Inferior parietal cortex (tissue), 1 donor: ENCODE measurements around the gene HOXB4.

Experiments
- DNase-seq: peaks from one replicate; pipeline ENCODE4 v3.0.0-alpha.2; 2016; ENCODE audit errors: extremely low spot score

The HOXB4 gene

DNA sequence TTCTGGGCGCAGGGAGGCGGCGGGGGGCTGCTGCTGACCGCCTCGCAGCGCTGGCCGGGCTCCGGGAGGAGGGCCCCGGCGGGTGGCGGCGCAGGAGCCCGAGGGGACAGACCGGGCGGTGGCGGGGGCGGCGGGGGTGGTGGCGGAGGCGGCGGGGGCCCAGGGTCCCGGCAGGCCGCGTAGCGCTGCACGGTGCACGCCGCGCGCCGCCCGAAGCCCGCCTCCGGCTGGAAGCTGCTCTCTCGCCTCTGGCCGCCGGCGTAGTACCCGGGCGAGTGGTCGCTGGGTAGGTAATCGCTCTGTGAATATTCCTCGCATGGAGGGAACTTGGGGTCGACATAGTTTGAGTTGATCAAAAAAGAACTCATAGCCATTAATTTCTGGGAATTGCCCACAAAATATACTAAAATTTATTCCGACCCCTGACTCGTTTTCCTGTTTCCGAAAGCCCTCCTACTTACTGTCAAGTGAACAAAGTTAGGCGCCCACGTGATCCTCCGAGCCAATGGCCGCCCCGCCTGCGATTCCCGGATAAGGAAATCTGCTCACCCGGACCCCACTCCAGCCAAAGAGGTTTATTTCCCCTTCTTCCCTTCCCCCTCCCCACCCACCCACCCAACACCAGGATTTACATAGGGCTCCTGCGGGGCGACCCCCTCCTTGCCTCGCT is at the start of gene HOXB4:
HOXB4 (minus strand) TSS at position 405 of the 670 bp plus-strand sequence; CDS start at position 374, 31 bp downstream.
- DNase-seq, result peak; percentile 6

DNA sequence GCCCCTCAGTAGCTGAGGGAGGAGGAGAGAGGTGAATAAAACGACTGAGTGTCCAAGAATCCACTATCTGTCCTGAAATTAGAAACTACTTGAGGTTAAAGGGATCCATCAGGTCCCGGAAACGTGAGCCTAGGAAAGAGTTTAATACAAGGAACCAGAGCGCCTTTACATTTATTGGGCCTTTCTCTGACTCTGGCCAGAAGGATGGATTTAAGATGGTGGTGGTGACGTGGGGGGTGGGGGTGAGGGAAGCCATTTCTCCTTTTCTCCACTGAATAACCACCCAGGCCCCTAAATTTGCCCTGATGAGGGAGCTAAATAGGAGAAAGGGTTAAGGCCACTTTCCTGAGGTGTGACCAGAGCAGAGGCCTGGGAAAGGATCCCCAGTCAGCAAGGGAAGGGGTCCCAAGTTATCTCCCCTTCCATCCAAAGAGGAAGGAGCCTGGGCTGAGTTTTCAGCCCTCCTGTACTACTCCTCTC is 49.0 kb upstream of the HOXB4 start:
- DNase-seq, result no peak

DNA sequence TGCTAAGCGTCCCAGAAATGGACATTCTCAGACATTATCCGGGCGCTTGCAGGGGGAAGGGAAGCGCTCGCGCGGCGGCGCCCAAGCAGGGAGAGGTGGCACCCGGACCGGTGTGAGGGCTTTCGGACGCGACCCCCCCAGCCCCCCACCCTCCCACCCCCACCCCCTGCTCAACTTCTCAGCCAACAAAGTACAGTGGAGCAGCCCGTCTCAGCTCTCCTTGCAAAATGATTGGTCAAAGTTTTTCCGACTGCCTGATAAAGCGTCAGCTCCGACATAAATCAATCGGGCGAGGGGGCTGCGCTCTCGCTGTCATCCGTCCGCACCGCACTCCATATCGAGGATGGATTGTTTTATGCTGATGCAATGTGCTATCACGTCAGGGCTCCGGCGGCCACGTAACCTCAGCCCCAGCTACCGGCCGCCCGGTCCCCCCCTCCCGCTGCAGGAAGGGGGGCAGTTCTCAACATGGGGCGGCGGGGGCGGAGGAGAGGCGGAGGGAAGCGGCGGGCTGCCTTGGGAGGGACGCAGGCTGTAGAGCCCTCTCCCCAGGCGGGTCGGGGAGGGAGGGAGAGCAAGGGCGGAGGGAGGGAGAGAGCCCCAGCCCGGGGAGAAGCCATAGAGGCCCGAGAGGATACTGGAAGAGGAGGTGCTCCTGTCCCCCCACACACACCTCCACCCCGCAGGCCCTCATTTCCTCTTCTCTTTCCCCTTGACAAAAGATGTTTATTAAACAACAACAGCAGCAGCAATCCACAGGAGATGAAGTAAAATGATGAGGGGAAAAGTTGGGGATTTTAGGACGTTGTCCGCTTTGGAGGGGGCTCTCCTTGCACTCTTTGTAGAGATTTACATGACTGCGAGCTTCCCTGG is 48.3 kb upstream of the HOXB4 start, which contains the start of gene HOXB9:
HOXB9 (minus strand) TSS at position 114 of the 873 bp plus-strand sequence; CDS start at position 25, 89 bp downstream.
- DNase-seq, result peak; percentile 24

DNA sequence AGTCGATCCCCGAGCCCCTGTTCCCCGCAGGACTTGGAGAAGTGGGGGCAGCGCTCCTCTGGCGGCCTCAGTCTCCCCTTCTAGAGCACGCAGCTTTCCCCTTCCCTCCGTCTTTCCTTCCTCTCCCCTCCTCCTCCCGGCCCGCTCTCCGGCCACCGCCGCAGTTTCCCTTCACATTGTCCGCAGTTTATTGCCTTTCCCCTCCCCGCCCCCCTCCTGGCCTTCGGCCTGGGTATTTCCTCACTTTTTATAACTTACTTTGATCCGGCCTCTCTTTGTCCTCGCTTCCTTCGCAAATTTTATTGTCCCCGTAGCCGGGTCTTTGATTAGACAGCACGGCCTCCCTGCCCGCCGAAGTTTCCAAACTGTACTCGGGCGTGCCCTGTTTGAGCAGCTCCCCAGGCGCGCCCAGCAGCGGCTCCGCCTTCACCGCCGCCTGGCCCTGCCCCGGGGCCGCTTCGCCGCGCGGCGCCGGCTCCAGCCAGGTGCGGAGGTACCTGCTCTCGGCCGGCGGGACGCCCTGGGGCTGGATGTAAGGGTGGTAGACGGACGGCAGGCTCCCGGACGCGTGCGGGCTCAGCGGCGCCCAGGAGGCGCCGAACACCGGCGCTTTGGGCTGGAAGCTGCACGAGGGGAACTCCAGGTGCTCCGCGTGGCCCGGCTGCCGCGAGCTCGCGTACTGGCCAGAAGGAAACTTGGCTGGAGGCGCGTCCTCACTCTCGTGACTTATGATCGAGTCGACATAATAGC is 47.5 kb upstream of the HOXB4 start:
- no peak for DNase-seq

DNA sequence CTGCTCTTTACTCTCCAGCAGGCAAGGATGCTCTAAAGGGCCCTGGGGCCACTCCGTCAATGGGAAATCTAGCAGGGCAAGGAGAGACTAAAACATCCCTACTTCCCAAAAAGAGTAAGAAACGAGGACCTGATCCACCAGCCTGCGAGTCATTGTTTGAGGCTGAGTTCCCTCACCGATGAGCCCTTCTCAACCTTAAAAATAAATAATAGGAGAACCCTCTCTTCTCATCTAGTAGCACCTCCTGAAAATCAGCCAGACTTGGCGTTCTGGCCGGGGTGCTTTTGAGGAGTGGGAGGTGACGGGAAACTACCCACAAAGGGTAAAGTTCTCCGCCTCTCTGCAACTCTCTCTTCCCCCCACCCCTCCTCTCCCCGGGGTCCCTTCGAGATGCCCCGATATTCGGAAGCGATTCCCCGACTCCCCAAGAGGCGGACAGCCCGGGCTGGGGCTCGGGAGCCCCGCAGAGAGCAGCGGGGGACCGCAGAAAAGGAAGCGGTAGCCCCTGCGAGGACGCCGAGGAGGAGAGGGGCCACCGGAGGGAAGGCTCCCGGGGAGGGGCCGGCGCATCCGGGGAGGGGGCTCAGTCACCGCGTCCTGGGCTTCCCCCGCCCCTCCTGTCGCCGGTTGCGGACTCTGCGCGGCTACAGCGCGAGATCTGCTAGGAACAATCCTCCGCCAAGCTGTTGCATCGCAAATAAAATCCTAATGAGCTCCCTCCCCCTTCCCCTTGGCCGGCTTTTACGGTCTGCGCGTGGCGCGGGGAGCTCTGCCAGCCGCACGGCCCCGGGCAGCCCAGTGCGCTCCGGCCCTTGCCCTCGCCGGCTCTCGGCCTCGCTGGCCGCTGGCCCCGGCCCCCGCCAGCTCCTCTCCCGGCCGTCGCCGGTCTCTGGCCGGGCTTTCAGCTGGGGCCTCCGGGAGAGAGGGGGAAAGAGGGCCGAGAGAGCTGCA is 46.7 kb upstream of the HOXB4 start:
- no peak for DNase-seq

DNA sequence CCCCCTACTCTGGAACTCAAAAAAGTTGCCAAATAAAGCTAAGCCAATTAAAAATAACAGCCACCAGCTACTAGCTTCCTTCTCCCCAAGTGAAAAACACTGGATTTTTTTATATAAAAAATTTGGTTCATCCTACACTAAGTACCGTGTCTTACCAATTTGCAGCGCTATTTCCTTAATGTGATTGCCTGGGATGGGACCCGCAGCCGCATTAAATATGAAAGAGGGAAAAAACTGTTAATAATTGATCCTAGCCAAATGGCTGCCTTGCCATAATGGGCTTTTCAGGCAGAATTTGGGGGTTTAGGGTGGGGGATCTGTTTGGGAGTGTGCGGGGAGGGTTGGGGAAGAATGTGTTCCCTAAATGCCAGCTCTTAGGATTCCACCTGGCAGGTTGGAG is 46.0 kb upstream of the HOXB4 start:
- no peak for DNase-seq

DNA sequence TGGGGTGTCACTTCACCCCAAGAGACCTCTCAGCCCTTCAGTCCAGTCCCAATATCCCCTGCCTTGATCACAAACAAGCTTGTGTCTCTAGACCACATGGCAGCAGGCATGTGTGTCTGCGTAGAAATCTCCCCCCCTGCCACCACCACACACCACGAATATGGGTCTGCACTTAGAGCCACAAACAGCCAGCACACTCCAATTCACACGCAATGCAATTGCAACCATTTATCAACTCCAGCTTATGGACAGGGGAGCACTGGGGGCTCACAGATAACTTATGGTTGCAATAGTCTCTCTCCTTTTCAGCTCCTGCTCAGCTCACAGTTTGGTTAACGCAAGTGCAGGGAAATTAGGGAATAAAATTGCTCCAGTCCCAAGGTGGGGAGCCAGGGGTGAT is 45.4 kb upstream of the HOXB4 start:
- DNase-seq, result no peak

DNA sequence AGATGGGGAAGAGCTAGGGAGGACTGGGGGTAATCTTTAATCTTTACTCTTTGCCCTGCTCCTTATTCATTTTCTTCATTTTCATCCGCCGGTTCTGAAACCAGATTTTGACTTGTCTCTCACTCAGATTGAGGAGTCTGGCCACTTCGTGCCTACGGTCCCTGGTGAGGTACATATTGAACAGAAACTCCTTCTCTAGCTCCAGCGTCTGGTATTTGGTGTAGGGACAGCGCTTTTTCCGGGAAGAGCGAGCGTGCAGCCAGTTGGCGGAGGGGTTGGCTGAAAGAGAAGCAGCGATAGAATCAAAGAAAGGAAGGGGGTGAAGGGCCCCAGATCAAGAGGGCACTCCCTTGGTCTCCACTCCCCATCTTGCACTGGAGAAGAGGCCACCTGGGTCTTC is 44.7 kb upstream of the HOXB4 start:
- DNase-seq, result no peak

DNA sequence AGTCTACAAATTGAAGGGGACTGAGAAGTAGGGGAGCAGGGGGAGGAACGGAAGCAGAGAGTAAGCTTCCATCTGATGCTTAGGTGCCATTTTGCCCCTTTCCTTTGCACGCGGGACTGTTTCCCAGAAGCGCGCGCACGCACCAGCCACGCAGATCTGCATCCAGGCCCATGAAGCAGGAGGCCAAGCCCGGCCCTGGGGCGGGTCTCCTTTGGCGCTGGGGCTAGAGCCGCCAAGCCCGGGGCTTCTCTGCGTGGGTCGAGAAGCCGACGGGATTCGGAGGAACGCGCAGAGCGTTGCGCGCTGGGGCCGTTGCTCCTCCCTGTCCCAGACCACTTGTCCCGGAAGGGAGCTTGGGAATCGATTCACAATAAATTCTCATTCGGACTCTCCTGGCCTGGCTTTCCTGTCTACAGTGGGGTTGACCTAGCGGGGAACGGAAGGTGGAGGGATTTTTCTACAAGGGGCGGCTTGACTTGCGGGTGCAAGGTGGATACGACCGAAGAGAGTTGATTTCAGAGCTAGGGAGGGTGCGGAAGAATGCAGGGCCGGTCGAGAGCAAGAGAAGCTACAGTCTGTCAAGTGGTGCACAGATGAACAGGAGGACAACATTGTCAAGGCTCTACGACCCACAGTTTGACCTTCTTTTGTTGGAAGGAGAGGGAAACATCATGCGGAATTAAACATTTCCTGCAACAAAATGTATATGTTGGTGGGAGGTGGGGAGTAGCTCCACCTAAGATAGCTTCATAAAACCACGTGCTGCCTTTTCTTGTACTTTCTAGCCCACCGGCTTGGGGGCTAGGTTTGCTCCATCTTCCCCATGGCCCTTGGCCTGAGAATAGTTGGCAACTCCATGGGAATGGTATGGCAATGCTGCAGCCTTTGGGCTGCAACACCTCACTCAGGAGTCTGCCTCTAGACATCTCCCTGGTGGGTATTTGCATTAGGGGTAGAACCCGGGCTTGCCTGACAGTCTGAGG is 43.6 kb upstream of the HOXB4 start:
- no peak for DNase-seq

DNA sequence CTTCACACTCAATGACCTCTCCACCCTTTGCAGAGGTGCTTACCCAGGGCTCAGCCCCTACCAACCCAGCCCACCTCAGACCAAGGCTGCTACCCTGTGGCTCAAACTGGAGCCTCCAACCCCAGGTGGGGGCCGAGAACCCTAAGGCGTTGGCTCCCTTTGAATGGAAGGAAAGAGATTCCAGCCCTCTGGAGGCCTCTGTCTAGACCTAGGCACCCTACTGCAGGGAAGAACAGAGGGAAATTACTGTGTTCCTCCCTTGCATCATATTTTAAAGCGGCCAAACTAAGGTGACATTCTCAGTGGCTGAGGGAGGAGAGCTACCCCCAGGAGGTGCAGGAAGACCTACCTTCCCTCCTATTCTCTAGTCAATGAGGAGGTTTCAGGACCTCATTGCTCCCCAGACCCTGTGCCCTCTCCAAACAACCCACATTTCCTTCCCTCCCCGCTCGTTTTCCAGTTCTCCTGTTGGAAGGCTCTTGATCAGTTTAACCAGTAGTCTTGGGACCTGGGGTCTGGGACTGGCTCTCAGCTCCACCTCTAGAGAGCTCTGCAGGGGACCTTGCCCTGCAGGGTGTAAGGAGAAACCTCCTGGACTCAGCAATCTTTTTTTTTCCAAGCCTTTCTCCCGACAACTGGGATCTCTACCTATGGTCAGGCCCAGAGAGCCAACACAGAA is 42.5 kb upstream of the HOXB4 start:
- DNase-seq, result no peak

DNA sequence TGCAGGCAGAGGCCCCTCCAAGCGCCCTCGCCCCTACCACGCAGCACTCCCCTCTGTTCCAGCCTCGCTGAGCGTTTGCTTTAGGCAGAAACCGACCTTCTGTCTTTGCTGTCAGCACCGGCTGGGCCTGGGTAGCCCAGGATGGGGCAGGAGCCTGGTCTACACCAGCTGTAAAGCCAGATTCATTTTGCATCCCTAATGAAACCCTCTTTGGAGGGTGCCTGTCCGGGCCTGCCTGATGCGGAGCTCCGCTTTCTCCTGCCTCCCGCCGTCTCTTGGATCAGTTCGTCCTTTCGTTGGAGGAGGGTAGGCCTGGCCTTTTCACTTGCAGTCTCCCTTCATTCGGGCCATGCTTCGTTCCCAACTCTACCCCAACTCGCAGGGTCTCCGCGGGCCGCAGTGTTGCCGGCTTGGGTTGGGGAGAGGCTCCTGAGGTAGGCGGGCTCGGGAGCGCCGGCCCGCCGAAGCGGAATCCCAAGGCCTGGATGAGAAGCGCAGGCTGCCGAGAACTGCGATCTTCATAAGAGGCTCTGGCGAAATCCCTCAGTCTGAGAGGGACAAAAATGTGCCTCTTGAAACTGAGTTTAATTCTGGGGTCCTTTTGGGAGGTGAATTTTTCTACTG is 41.8 kb upstream of the HOXB4 start:
- no peak for DNase-seq

DNA sequence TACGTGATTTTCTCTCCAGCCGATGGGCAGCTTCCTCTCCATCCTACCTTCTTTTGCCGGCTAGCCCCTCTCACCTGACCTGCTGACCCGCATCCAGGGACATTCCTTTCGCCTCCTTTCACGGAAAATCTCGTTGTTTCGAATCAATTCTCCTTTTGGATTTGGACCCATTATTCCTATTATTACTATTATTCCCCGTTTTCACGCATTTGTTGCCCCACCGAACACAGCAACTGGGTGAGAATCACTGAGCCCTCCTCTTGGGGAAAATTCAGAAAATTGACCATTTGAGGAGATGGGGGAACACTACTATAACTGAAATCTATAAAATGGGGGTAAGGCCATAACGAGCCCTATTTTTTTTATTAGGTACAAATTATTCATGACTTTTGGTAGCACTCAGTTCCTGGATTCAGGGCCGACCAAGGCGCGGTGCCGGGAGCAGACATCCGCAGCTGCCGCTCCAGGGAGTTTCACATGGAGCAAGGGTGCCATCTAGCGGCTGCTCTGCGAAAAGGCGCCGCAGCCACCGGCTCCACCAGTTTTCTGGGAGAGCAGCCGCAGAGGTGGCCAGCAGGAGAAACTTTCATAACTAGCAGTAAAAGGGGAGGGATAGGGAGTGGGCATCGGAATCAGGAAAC is 40.2 kb upstream of the HOXB4 start:
- peak; percentile 89 for DNase-seq

DNA sequence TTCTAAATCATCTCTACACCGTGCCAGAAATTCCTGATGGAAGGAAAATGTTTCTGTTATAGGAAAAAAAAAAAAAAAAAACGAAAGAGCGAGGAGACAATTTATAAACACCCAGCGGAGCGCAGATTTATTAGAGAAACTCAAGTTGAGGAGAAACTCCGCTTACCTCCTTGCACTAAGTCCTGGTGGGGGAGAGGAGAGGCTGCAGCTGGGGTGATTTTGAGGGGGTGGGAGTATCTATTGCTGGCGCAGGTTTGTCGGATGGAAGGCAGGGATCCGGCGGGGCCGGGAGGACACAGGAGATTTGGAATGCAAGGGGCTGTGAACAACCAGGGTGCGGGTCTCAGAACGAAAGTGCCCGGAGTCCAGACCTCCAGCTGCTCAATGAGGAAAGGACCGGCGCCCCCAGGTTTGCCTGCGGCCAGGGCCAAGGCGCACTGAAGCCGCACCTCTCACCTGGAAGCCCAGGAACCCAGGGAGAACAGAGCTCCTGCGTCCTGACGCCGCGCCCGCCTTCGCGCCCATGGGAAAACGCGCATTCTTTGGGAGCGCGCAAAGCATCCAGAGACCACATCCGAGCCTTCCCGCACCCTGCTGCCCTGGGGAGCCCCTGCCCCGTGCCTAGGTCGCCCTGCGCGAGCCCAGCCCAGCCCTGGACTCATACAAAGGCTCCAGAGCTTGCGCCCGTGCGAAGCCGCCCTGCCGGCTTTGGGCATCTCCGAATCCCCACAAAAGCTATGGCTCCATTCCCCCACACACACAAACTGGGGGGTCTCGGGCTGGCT is 39.5 kb upstream of the HOXB4 start:
- no peak for DNase-seq

DNA sequence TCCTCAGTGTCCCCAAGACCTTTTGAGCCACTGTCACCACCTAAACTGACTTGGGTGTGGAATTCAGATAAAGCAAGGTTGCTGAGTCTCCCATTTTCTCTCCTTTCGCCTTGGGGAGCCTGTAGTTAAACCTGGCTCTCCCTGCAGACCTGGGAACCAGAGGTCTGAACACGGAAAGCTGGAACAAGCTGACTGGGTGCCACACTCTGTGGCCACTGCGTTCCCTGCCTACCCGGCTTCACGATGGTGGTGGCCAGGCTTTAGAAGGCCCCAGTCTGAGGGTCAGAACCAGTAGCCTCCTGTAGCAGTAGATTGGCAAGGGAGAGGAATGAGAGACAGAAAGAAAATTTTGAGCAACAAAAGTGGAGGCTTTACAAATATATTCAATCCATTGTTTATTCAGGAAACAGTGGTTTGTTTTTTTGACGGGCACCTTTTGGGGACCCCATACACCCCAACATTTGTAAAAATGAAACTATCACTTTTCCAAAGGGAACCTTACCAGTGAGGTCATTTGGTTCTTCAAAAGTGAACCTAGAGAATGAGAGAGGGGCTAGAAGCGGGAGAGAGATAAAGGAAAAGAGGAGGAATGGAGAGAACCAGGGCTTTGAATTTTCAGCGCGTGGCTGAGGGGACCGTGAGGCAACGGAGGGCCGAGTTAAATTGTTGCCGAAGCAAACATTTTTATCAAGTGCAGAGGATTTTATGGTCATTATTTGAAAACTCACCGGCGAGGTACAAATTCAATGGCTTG is 38.7 kb upstream of the HOXB4 start:
- no peak for DNase-seq

DNA sequence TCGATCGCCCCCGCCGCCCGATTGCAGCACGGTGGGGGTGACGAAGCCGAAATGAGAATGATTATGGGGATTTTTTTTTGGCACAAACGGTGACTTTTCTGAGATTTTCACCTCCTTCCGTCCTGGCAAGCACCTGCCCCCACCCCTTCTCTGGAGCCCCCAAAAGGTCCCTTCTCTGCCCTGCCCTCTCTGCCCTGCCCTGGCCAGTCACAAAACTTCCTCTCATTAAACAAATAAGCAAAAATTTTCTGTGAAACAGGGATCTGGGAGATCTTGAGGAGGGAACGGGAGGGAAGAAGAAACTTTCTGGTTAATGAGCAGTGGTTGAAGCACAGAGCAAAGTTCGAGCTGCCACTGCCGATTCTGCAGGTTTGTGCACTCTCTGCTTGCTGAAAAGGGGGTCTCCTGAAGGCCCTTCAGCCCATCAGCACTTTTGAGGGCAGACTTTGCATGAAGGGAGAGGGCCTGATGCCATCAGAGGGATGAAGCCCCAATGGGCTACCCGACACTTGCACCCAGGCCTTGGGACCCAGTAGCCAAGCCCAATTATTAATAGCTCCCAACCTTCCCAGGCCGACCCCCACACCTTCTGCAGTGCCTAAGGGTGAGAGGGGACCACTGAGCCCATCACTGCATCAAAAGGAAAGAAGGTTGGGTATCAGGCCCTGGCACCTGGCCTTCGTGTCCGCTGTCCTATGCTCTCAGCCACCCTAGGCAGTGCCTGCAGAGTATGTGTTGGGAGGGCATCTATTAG is 38.0 kb upstream of the HOXB4 start:
- no peak for DNase-seq
